Measurements from ENCODE around the gene CYP4F2. TPM values are rescaled to one million over a fixed set of nuclear protein-coding genes. Genes with fewer than 3 reads are reported as not detected.
"Not testable (repeated sequence)": the region's sequence is repeated elsewhere in the genome, so short reads cannot be mapped to it uniquely, and the experiment has no call there.

The CYP4F2 gene
- total and polyA plus RNA-seq, 4 donors = 0.43 TPM; not detected in 3

GRCh38 chr19:15893477-15893876 lies 4.4 kb downstream of the CYP4F2 start:
- ATAC-seq (ENCODE audit: insufficient read depth, low FRiP score) = no peak
- no peak for TF ChIP-seq CTCF (IDR thresholded peaks at IDR 0.05; ENCODE audit: control extremely low read depth, extremely low read depth)
- H3K36me3 ChIP-seq (ENCODE audit: control insufficient read depth in 4 of 4, insufficient read depth in 4 of 4, low read length in 4 of 4) = no peaks in the 10 kb centered on the region
- no peaks in the 10 kb centered on the region for H3K4me1 ChIP-seq (ENCODE audit: control insufficient read depth in 5 of 5, insufficient read depth in 5 of 5, low read length in 5 of 5)
- H3K4me3 ChIP-seq = no peak overlapping the region
- DNase-seq = no peak
- WGBS, 2 donors = 70 to 77% methylated on average over 7 of the region's 7 CpGs
- no peak overlapping the region for H3K9ac ChIP-seq (ENCODE audit: insufficient read depth in 1 of 2, low read length in 2 of 2)
- peaks cover 0 to 9% (median 2%) of the 10 kb centered on the region in 3 donors for H3K27me3 ChIP-seq (ENCODE audit: control insufficient read depth in 3 of 3, insufficient read depth in 3 of 3, low read length in 2 of 3)
- H3K27ac ChIP-seq (ENCODE audit: low read depth in 1 of 2, low read length in 1 of 2) = no peak overlapping the region
- peaks cover 0 to 3% (median 0%) of the 10 kb centered on the region in 4 donors for H3K9me3 ChIP-seq (ENCODE audit: control insufficient read depth in 4 of 4, insufficient read depth in 3 of 4, low read length in 3 of 4)

DNA sequence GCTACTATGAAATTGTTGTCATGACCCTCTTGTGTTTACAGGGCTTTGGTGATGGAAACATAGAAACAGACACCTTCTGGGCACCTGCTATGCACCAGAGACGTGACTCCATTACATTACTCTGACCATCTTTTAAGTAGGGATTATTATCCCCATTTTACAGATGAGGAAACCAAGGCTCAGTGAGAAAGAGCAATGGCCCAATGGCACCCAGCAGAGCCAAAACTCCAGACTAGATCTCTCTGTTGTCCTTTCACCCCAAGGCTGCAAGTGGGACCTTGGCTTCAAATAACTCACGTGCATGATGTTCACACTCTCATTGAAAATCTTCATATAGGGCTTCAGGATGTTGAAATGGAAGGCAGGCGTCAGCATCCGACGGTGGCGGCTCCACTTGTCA lies 5.9 kb downstream of the CYP4F2 start:
- peaks cover 0 to 9% (median 0%) of the 10 kb centered on the region in 3 donors for H3K27me3 ChIP-seq (ENCODE audit: control insufficient read depth in 3 of 3, insufficient read depth in 3 of 3, low read length in 2 of 3)
- ATAC-seq (ENCODE audit: insufficient read depth, low FRiP score) (no peak), DNase-seq (no peak)
- H3K36me3 ChIP-seq (ENCODE audit: control insufficient read depth in 4 of 4, insufficient read depth in 4 of 4, low read length in 4 of 4) = no peaks in the 10 kb centered on the region
- H3K27ac ChIP-seq (ENCODE audit: low read depth in 1 of 2, low read length in 1 of 2) = no peak overlapping the region
- no peak for TF ChIP-seq CTCF (IDR thresholded peaks at IDR 0.05; ENCODE audit: control extremely low read depth, extremely low read depth)
- no peaks in the 10 kb centered on the region for H3K4me1 ChIP-seq (ENCODE audit: control insufficient read depth in 5 of 5, insufficient read depth in 5 of 5, low read length in 5 of 5)
- 78 to 85% methylated on average over 6 of the region's 6 CpGs for WGBS, 2 donors
- no peak overlapping the region for H3K9ac ChIP-seq (ENCODE audit: insufficient read depth in 1 of 2, low read length in 2 of 2)
- H3K9me3 ChIP-seq (ENCODE audit: control insufficient read depth in 4 of 4, insufficient read depth in 3 of 4, low read length in 3 of 4) = peaks cover 0 to 3% (median under 1%) of the 10 kb centered on the region in 4 donors
- H3K4me3 ChIP-seq = no peak overlapping the region

- no peaks in the 10 kb centered on the region for H3K36me3 ChIP-seq (ENCODE audit: control insufficient read depth in 4 of 4, insufficient read depth in 4 of 4, low read length in 4 of 4)
- H3K4me1 ChIP-seq (ENCODE audit: control insufficient read depth in 5 of 5, insufficient read depth in 5 of 5, low read length in 5 of 5) = no peaks in the 10 kb centered on the region
- no peak overlapping the region for H3K9ac ChIP-seq (ENCODE audit: insufficient read depth in 1 of 2, low read length in 2 of 2)
- WGBS, 2 donors = 70 to 75% methylated on average over 6 of the region's 6 CpGs
- no peak for DNase-seq
- no peak for TF ChIP-seq CTCF (IDR thresholded peaks at IDR 0.05; ENCODE audit: control extremely low read depth, extremely low read depth)
- H3K9me3 ChIP-seq (ENCODE audit: control insufficient read depth in 4 of 4, insufficient read depth in 3 of 4, low read length in 3 of 4) = peaks cover 0 to 3% (median under 1%) of the 10 kb centered on the region in 4 donors
- H3K27ac ChIP-seq (ENCODE audit: low read depth in 1 of 2, low read length in 1 of 2) = no peak overlapping the region
- ATAC-seq (ENCODE audit: insufficient read depth, low FRiP score) = no peak
- peaks cover 0 to 9% (median 0%) of the 10 kb centered on the region in 3 donors for H3K27me3 ChIP-seq (ENCODE audit: control insufficient read depth in 3 of 3, insufficient read depth in 3 of 3, low read length in 2 of 3)
- no peak overlapping the region for H3K4me3 ChIP-seq
Observed at GRCh38 chr19:15891434-15891833, 6.4 kb downstream of the CYP4F2 start.

DNA sequence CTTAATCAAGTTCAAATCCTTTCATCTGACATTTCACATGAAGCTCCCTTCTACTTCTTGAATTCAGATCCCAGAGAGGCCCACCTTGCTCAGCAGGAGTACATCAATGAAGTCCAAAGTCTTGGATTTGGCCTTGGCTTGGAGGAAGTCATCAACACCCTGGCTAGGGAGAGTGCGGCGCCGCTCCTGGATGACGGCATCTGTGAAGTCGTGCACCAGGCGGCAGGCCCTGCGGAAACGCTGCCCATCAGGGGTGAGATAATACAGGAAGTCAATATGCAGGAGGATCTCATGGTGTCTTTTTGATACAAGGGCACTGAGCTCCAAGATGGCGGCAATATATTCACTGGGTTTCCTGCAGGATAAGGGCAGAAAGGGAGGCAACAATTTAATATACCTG lies 8.5 kb downstream of the CYP4F2 start:
- not testable (repeated sequence) for H3K27me3 ChIP-seq (ENCODE audit: control insufficient read depth in 3 of 3, insufficient read depth in 3 of 3, low read length in 2 of 3); DNase-seq; ATAC-seq (ENCODE audit: insufficient read depth, low FRiP score); H3K4me3 ChIP-seq; H3K9ac ChIP-seq (ENCODE audit: insufficient read depth in 1 of 2, low read length in 2 of 2); H3K4me1 ChIP-seq (ENCODE audit: control insufficient read depth in 5 of 5, insufficient read depth in 5 of 5, low read length in 5 of 5); H3K36me3 ChIP-seq (ENCODE audit: control insufficient read depth in 4 of 4, insufficient read depth in 4 of 4, low read length in 4 of 4); H3K27ac ChIP-seq (ENCODE audit: low read depth in 1 of 2, low read length in 1 of 2); H3K9me3 ChIP-seq (ENCODE audit: control insufficient read depth in 4 of 4, insufficient read depth in 3 of 4, low read length in 3 of 4)
- 85 to 90% methylated on average over 9 of the region's 9 CpGs for WGBS, 2 donors

Data from lung (tissue), 12 donors.